Stimulated activated effector memory CD8-positive, alpha-beta T cell treated with anti-CD3 and anti-CD28 coated beads, Interleukin-12 subunit alpha, Interleukin-12 subunit beta, amount 100 ng/mL, for 72 hours (primary cell): ENCODE results near the gene HSD3B1.

Source experiments
- ATAC-seq: fragments of 150-1000 bp; cut with Tn5 transposase; 2 replicates; pipeline ENCODE4 v1.10.0; 2021
- DNase-seq, 2 donors: peaks; one replicate each; pipeline ENCODE4 v3.0.0; 2021 to 2022; ENCODE audit warnings: low spot score in 2 of 2
- H3K27ac Mint-ChIP-seq: one replicate; pipeline ENCODE4 v1.8.0; 2022; ENCODE audit warnings: mild to moderate bottlenecking, mixed read lengths
- H3K36me3 Mint-ChIP-seq: one replicate; pipeline ENCODE4 v1.8.0; 2022; ENCODE audit warnings: mild to moderate bottlenecking, mixed read lengths
- H3K4me1 Mint-ChIP-seq: one replicate; pipeline ENCODE4 v1.8.0; 2022; ENCODE audit warnings: mixed read lengths
- H3K4me3 Mint-ChIP-seq: one replicate; pipeline ENCODE4 v1.8.0; 2022; ENCODE audit warnings: mild to moderate bottlenecking, mixed read lengths
- H3K9me3 Mint-ChIP-seq: one replicate; pipeline ENCODE4 v1.8.0; 2022; ENCODE audit warnings: mixed read lengths

HSD3B1 gene

GRCh38 chr1:119506941-119507340 is at the start of gene HSD3B1:
TSS of gene HSD3B1 (plus strand) at chr1:119507210. CDS start at chr1:119507477, 267 bp downstream.
- Mint-ChIP-seq H3K27ac (no peak within 1 kb of the TSS), H3K4me3 (no peak within 1 kb of the TSS), H3K9me3 (peaks cover 4% of the 10 kb centered on the region), H3K4me1 (no peaks in the 10 kb centered on the region), H3K36me3 (no peaks in the 10 kb centered on the region)
- DNase-seq (no peak), ATAC-seq (no peak)

GRCh38 chr1:119462964-119463363 is 44.0 kb upstream of the HSD3B1 start:
- no peaks in the 10 kb centered on the region for H3K36me3 Mint-ChIP-seq
- H3K4me3 Mint-ChIP-seq, result no peak overlapping the region
- no peaks in the 10 kb centered on the region for H3K4me1 Mint-ChIP-seq
- DNase-seq (no peak), ATAC-seq (no peak)
- H3K27ac Mint-ChIP-seq, result no peak overlapping the region
- H3K9me3 Mint-ChIP-seq, result no peaks in the 10 kb centered on the region

GRCh38 chr1:119463569-119463968 is 43.4 kb upstream of the HSD3B1 start:
- no peak for ATAC-seq
- no peaks in the 10 kb centered on the region for H3K36me3 Mint-ChIP-seq
- no peak overlapping the region for H3K4me3 Mint-ChIP-seq
- H3K27ac Mint-ChIP-seq, result no peak overlapping the region
- no peak for DNase-seq
- no peaks in the 10 kb centered on the region for H3K4me1 Mint-ChIP-seq
- H3K9me3 Mint-ChIP-seq, result no peaks in the 10 kb centered on the region

- no peak for ATAC-seq
- H3K27ac Mint-ChIP-seq, result no peak overlapping the region
- H3K4me1 Mint-ChIP-seq, result no peaks in the 10 kb centered on the region
- no peaks in the 10 kb centered on the region for H3K9me3 Mint-ChIP-seq
- no peak overlapping the region for H3K4me3 Mint-ChIP-seq
- no peaks in the 10 kb centered on the region for H3K36me3 Mint-ChIP-seq
- no peak for DNase-seq
Measured at GRCh38 chr1:119466445-119466844, 40.6 kb upstream of the HSD3B1 start.

GRCh38 chr1:119467219-119467618 is 39.8 kb upstream of the HSD3B1 start:
- Mint-ChIP-seq H3K4me3 (no peak overlapping the region), H3K27ac (no peak overlapping the region), H3K9me3 (no peaks in the 10 kb centered on the region), H3K36me3 (no peaks in the 10 kb centered on the region), H3K4me1 (no peaks in the 10 kb centered on the region)
- ATAC-seq (no peak), DNase-seq (no peak)

- DNase-seq (no peak), ATAC-seq (no peak)
- Mint-ChIP-seq H3K36me3 (no peaks in the 10 kb centered on the region), H3K27ac (no peak overlapping the region), H3K4me3 (no peak overlapping the region), H3K4me1 (no peaks in the 10 kb centered on the region), H3K9me3 (no peaks in the 10 kb centered on the region)
Measured at GRCh38 chr1:119467857-119468668, 38.9 kb upstream of the HSD3B1 start.

- H3K9me3 Mint-ChIP-seq, result no peaks in the 10 kb centered on the region
- no peak overlapping the region for H3K4me3 Mint-ChIP-seq
- DNase-seq (no peak), ATAC-seq (no peak)
- H3K27ac Mint-ChIP-seq, result no peak overlapping the region
- H3K36me3 Mint-ChIP-seq, result no peaks in the 10 kb centered on the region
- H3K4me1 Mint-ChIP-seq, result no peaks in the 10 kb centered on the region
Measured at GRCh38 chr1:119469741-119470140, 37.3 kb upstream of the HSD3B1 start.

- no peak overlapping the region for H3K27ac Mint-ChIP-seq
- H3K36me3 Mint-ChIP-seq, result no peaks in the 10 kb centered on the region
- DNase-seq (no peak), ATAC-seq (no peak)
- H3K4me1 Mint-ChIP-seq, result no peaks in the 10 kb centered on the region
- H3K9me3 Mint-ChIP-seq, result no peaks in the 10 kb centered on the region
- no peak overlapping the region for H3K4me3 Mint-ChIP-seq
Measured at GRCh38 chr1:119470377-119470776, 36.6 kb upstream of the HSD3B1 start.

- no peaks in the 10 kb centered on the region for H3K36me3 Mint-ChIP-seq
- ATAC-seq, result no peak
- H3K27ac Mint-ChIP-seq, result no peak overlapping the region
- no peaks in the 10 kb centered on the region for H3K4me1 Mint-ChIP-seq
- DNase-seq, result no peak
- no peaks in the 10 kb centered on the region for H3K9me3 Mint-ChIP-seq
- no peak overlapping the region for H3K4me3 Mint-ChIP-seq
Measured at GRCh38 chr1:119470958-119471357, 36.1 kb upstream of the HSD3B1 start.

GRCh38 chr1:119471566-119471965 is 35.4 kb upstream of the HSD3B1 start:
- H3K27ac Mint-ChIP-seq, result no peak overlapping the region
- DNase-seq (no peak), ATAC-seq (no peak)
- H3K9me3 Mint-ChIP-seq, result no peaks in the 10 kb centered on the region
- H3K36me3 Mint-ChIP-seq, result no peaks in the 10 kb centered on the region
- no peak overlapping the region for H3K4me3 Mint-ChIP-seq
- H3K4me1 Mint-ChIP-seq, result no peaks in the 10 kb centered on the region

GRCh38 chr1:119472080-119472818 is 34.8 kb upstream of the HSD3B1 start:
- Mint-ChIP-seq H3K36me3 (no peaks in the 10 kb centered on the region), H3K9me3 (no peaks in the 10 kb centered on the region)

GRCh38 chr1:119472819-119473175 is 34.2 kb upstream of the HSD3B1 start:
- Mint-ChIP-seq H3K27ac (no peak overlapping the region), H3K4me1 (no peaks in the 10 kb centered on the region), H3K36me3 (no peaks in the 10 kb centered on the region), H3K9me3 (no peaks in the 10 kb centered on the region), H3K4me3 (no peak overlapping the region)
- DNase-seq (no peak), ATAC-seq (no peak)

More at GRCh38 chr1:119472080-119472818, 34.8 kb upstream of the HSD3B1 start:
- no peak for ATAC-seq
- no peaks in the 10 kb centered on the region for H3K4me1 Mint-ChIP-seq
- no peak overlapping the region for H3K4me3 Mint-ChIP-seq
- DNase-seq, result no peak
- no peak overlapping the region for H3K27ac Mint-ChIP-seq

- Mint-ChIP-seq H3K4me1 (no peaks in the 10 kb centered on the region), H3K4me3 (no peak overlapping the region), H3K9me3 (no peaks in the 10 kb centered on the region), H3K27ac (no peak overlapping the region), H3K36me3 (no peaks in the 10 kb centered on the region)
- DNase-seq (no peak), ATAC-seq (no peak)
Measured at GRCh38 chr1:119475866-119476439, 31.1 kb upstream of the HSD3B1 start.

- H3K9me3 Mint-ChIP-seq, result no peaks in the 10 kb centered on the region
Measured at GRCh38 chr1:119477710-119478109, 29.3 kb upstream of the HSD3B1 start.

GRCh38 chr1:119480175-119480574 is 26.8 kb upstream of the HSD3B1 start:
- ATAC-seq (no peak), DNase-seq (no peak)
- H3K4me3 Mint-ChIP-seq, result no peak overlapping the region
- no peaks in the 10 kb centered on the region for H3K36me3 Mint-ChIP-seq
- no peaks in the 10 kb centered on the region for H3K4me1 Mint-ChIP-seq
- no peaks in the 10 kb centered on the region for H3K9me3 Mint-ChIP-seq
- no peak overlapping the region for H3K27ac Mint-ChIP-seq

More at GRCh38 chr1:119477710-119478109, 29.3 kb upstream of the HSD3B1 start:
- Mint-ChIP-seq H3K36me3 (no peaks in the 10 kb centered on the region), H3K27ac (no peak overlapping the region), H3K4me1 (no peaks in the 10 kb centered on the region), H3K4me3 (no peak overlapping the region)
- no peak for ATAC-seq
- no peak for DNase-seq

- no peak overlapping the region for H3K27ac Mint-ChIP-seq
- no peak for DNase-seq
- no peaks in the 10 kb centered on the region for H3K36me3 Mint-ChIP-seq
- no peak for ATAC-seq
- H3K9me3 Mint-ChIP-seq, result no peaks in the 10 kb centered on the region
- H3K4me3 Mint-ChIP-seq, result no peak overlapping the region
- H3K4me1 Mint-ChIP-seq, result no peaks in the 10 kb centered on the region
Measured at GRCh38 chr1:119481951-119482350, 25.1 kb upstream of the HSD3B1 start.
